MM.1S (cell line): Measurements from ENCODE around the gene GNL1.
A peak's percentile ranks its signal among the peaks of the same experiment; 100 is the strongest.

Source experiments
- DNase-seq: peaks from one replicate; pipeline ENCODE4 v3.0.0-alpha.2; 2015
- H2AFZ ChIP-seq: fragments of 300-600 bp; sonication (generic); 2 replicates; pipeline ENCODE4 v1.6.0; 2016; ENCODE audit warnings: antibody characterized with exemption, low read length
- H3F3A ChIP-seq: fragments of 300-600 bp; sonication (generic); 2 replicates; pipeline ENCODE4 v1.6.1; 2016; ENCODE audit warnings: mild to moderate bottlenecking, antibody characterized with exemption, low read length, moderate library complexity, mixed read lengths; ENCODE audit not compliant: insufficient read depth
- H3K27ac ChIP-seq: fragments of 300-600 bp; sonication (generic); 2 replicates; pipeline ENCODE4 v1.5.1; 2016; ENCODE audit warnings: mild to moderate bottlenecking, low read length
- H3K27me3 ChIP-seq: fragments of 300-600 bp; sonication (generic); replicated peaks from 2 replicates; pipeline ENCODE4 v1.6.0; 2016; ENCODE audit warnings: low read length; ENCODE audit not compliant: insufficient read depth
- H3K36me3 ChIP-seq: fragments of 300-600 bp; sonication (generic); replicated peaks from 2 replicates; pipeline ENCODE4 v1.6.1; 2016; ENCODE audit warnings: mild to moderate bottlenecking, low read length, mixed read lengths; ENCODE audit not compliant: insufficient read depth
- H3K4me1 ChIP-seq: fragments of 300-600 bp; sonication (generic); 2 replicates; pipeline ENCODE4 v1.6.1; 2016; ENCODE audit warnings: low read length, mixed read lengths
- H3K4me2 ChIP-seq: fragments of 300-600 bp; sonication (generic); 2 replicates; pipeline ENCODE4 v1.6.0; 2016; ENCODE audit warnings: low read depth, low read length
- H3K4me3 ChIP-seq: fragments of 300-600 bp; sonication (generic); 2 replicates; pipeline ENCODE4 v1.5.1; 2016; ENCODE audit warnings: low read length, mixed read lengths
- H3K79me2 ChIP-seq: fragments of 300-600 bp; sonication (generic); 2 replicates; pipeline ENCODE4 v1.6.1; 2016; ENCODE audit warnings: mixed run types, low read length, mixed read lengths
- H3K9ac ChIP-seq: fragments of 300-600 bp; sonication (generic); 2 replicates; pipeline ENCODE4 v1.6.1; 2016; ENCODE audit warnings: low read length, mixed read lengths
- H3K9me2 ChIP-seq: fragments of 300-600 bp; sonication (generic); replicated peaks from 2 replicates; pipeline ENCODE4 v1.6.1; 2016; ENCODE audit warnings: mild to moderate bottlenecking, low read length, mixed read lengths; ENCODE audit not compliant: insufficient read depth
- H3K9me3 ChIP-seq: fragments of 300-600 bp; sonication (generic); replicated peaks from 2 replicates; pipeline ENCODE4 v1.6.1; 2016; ENCODE audit warnings: mild to moderate bottlenecking, low read length, mixed read lengths; ENCODE audit not compliant: insufficient read depth
- H4K20me1 ChIP-seq: fragments of 300-600 bp; sonication (generic); 2 replicates; pipeline ENCODE4 v1.6.1; 2016; ENCODE audit warnings: mild to moderate bottlenecking, low read length, moderate library complexity, mixed read lengths; ENCODE audit not compliant: insufficient read depth
- EZH2 ChIP-seq: fragments of 300-600 bp; sonication (generic); optimal IDR thresholded peaks from 2 replicates; pipeline ENCODE3; 2017; ENCODE audit warnings: low read depth, mild to moderate bottlenecking, antibody characterized with exemption, low read length, mixed read lengths
- EZH2phosphoT487 ChIP-seq: fragments of 300-600 bp; sonication (generic); IDR thresholded peaks from 2 replicates; pipeline ENCODE4 v1.6.1; 2018; ENCODE audit warnings: antibody characterized with exemption, low read length
- TF ChIP-seq, protein P1 (sequence below): fragments of 300-600 bp; sonication (generic); IDR thresholded peaks from 2 replicates; pipeline ENCODE4 v1.5.1; 2016; ENCODE audit warnings: antibody characterized with exemption, low read length, mixed read lengths

The GNL1 gene

DNA sequence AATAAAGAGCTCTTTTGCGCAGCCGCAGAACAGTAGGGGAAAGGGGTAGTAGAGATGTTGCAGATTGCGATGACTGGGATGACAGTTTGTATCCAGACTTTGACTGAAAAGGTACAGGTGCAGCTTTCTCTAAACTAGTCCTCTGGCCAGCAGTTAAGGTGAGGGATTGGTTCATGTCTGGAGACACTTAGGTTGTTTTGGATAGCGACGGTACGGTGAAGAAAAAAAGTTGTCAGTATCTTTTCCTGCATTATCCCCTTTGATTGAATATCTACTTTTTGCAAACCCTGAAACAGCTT, 1.3 kb upstream of the GNL1 start:
- H3K9me2 ChIP-seq: no peaks in the 10 kb centered on the region
- no peak for DNase-seq
- peaks cover 15% of the 10 kb centered on the region for H3F3A ChIP-seq
- peak overlapping the region; percentile 93 for H3K27ac ChIP-seq
- peak overlapping the region; percentile 93 for H3K4me2 ChIP-seq
- peaks cover 36% of the 10 kb centered on the region for H3K79me2 ChIP-seq
- H3K36me3 ChIP-seq: no peaks in the 10 kb centered on the region; the same call in 1 of the 2 replicates
- peak overlapping the region; percentile 96 for H3K4me3 ChIP-seq
- H3K27me3 ChIP-seq: no peaks in the 10 kb centered on the region
- H3K9me3 ChIP-seq: no peaks in the 10 kb centered on the region
- peak overlapping the region; percentile 92; the same call in 1 of the 2 replicates for H2AFZ ChIP-seq
- H3K9ac ChIP-seq: peak overlapping the region; percentile 97
- peaks cover 13% of the 10 kb centered on the region for H3K4me1 ChIP-seq
- H4K20me1 ChIP-seq: no peaks in the 10 kb centered on the region
- no peak for TF ChIP-seq EZH2phosphoT487
- TF ChIP-seq, protein P1, sequence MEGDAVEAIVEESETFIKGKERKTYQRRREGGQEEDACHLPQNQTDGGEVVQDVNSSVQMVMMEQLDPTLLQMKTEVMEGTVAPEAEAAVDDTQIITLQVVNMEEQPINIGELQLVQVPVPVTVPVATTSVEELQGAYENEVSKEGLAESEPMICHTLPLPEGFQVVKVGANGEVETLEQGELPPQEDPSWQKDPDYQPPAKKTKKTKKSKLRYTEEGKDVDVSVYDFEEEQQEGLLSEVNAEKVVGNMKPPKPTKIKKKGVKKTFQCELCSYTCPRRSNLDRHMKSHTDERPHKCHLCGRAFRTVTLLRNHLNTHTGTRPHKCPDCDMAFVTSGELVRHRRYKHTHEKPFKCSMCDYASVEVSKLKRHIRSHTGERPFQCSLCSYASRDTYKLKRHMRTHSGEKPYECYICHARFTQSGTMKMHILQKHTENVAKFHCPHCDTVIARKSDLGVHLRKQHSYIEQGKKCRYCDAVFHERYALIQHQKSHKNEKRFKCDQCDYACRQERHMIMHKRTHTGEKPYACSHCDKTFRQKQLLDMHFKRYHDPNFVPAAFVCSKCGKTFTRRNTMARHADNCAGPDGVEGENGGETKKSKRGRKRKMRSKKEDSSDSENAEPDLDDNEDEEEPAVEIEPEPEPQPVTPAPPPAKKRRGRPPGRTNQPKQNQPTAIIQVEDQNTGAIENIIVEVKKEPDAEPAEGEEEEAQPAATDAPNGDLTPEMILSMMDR: no peak

DNA sequence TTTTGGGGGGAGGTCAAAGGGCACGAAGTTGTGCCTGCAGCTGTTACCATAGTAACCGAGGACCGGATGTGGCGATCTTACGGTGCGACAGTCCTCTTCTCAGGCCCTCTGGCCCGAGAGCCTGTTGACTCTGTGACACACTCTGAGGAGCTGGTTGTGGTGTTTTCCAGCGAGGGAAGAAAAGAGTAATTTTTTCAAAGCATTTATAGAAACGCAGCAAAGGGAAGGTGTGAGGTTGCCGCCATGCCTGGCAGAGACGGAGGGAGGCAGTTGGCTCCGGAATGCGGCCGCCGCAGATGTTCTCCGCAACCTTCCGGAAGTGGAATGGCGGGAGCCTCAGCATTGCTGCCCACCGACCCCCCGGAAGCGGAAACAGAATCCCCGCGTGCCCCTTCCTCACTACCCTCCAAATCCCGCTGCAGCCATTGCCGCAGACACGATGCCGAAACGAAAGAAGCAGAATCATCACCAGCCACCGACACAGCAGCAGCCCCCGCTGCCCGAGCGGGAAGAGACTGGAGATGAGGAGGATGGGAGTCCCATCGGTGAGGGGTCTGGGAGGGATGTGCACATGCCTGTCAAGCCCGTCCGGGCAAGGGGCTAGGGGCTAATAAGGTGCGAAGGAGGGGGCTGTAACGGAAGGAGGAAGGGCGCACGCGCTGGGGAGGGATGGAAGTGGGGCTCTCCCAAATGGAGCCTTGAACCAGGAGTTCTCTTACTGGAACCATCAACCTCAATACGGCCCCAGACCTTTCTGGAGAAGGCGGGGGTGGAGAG, 805 bp upstream of the GNL1 start, which contains the start of gene PRR3:
TSS of gene PRR3 (plus strand) at position 390 of the 777 bp plus-strand sequence. CDS start at position 440, 50 bp downstream.
- Histone ChIP-seq H4K20me1 (no peaks in the 10 kb centered on the region), H2AFZ (peak within 1 kb of the TSS; percentile 92), H3K27me3 (no peaks in the 10 kb centered on the region), H3K4me3 (peak within 1 kb of the TSS; percentile 96), H3K9me2 (no peaks in the 10 kb centered on the region), H3K9me3 (no peaks in the 10 kb centered on the region), H3K36me3 (no peaks in the 10 kb centered on the region; the same call in 1 of the 2 replicates), H3K27ac (peak within 1 kb of the TSS; percentile 93), H3K4me1 (peaks cover 13% of the 10 kb centered on the region), H3F3A (peaks cover 15% of the 10 kb centered on the region), H3K4me2 (peak within 1 kb of the TSS; percentile 93), H3K79me2 (peaks cover 36% of the 10 kb centered on the region), H3K9ac (peak within 1 kb of the TSS; percentile 97)
- DNase-seq: peak; percentile 96
- TF ChIP-seq, protein P1: no peak
- TF ChIP-seq EZH2 (no peak), EZH2phosphoT487 (no peak)

DNA sequence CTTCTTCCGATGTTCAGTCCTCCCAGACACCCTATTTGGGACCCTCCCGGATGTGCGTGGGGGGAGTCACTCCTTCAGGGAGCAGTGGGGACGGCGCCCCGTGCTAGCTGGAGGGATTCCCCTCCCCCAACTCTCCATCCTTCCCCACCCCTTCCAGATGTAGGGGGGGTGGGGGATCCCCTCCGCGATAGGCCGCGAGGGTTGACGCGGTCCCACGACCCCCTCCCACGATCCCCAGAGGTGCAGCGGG, 548 bp downstream of the GNL1 start:
- Histone ChIP-seq H3K4me2 (peak overlapping the region; percentile 93), H3K36me3 (no peaks in the 10 kb centered on the region; the same call in 1 of the 2 replicates), H3K27me3 (no peaks in the 10 kb centered on the region), H3F3A (peaks cover 15% of the 10 kb centered on the region), H3K4me1 (peaks cover 13% of the 10 kb centered on the region), H2AFZ (peak overlapping the region; percentile 92), H4K20me1 (no peaks in the 10 kb centered on the region), H3K27ac (peak overlapping the region; percentile 93; the same call in 1 of the 2 replicates), H3K4me3 (peak overlapping the region; percentile 96), H3K9me3 (no peaks in the 10 kb centered on the region), H3K79me2 (peaks cover 36% of the 10 kb centered on the region), H3K9ac (peak overlapping the region; percentile 97), H3K9me2 (no peaks in the 10 kb centered on the region)
- no peak for DNase-seq
- TF ChIP-seq, protein P1: no peak
